Nephron progenitor cell (in vitro differentiated cells): ENCODE measurements around the gene KLHDC4.

Experiments used
- DNase-seq: peaks from one replicate; pipeline ENCODE4 v3.0.0; 2021
- H3K27ac Mint-ChIP-seq: 2 replicates; pipeline ENCODE4 v1.8.0; 2021; ENCODE audit warnings: mild to moderate bottlenecking, moderate library complexity, mixed read lengths
- H3K27me3 Mint-ChIP-seq: 2 replicates; pipeline ENCODE4 v1.8.0; 2021; ENCODE audit warnings: mild to moderate bottlenecking, low read depth, mixed read lengths; ENCODE audit not compliant: poor library complexity
- H3K36me3 Mint-ChIP-seq: 2 replicates; pipeline ENCODE4 v1.8.0; 2021; ENCODE audit warnings: low read depth, mixed read lengths
- H3K4me1 Mint-ChIP-seq: 2 replicates; pipeline ENCODE4 v1.8.0; 2021; ENCODE audit warnings: mixed read lengths
- H3K4me3 Mint-ChIP-seq: 2 replicates; pipeline ENCODE4 v1.8.0; 2021; ENCODE audit warnings: mild to moderate bottlenecking, moderate library complexity, mixed read lengths
- H3K9me3 Mint-ChIP-seq: 2 replicates; pipeline ENCODE4 v1.8.0; 2021; ENCODE audit warnings: mild to moderate bottlenecking, moderate library complexity, mixed read lengths
- TF ChIP-seq, protein P1 (sequence below): fragments of 200-600 bp; sonication (generic); IDR thresholded peaks from 2 replicates; pipeline ENCODE4 v1.5.0; 2021; ENCODE audit warnings: antibody characterized with exemption

The KLHDC4 gene

DNA sequence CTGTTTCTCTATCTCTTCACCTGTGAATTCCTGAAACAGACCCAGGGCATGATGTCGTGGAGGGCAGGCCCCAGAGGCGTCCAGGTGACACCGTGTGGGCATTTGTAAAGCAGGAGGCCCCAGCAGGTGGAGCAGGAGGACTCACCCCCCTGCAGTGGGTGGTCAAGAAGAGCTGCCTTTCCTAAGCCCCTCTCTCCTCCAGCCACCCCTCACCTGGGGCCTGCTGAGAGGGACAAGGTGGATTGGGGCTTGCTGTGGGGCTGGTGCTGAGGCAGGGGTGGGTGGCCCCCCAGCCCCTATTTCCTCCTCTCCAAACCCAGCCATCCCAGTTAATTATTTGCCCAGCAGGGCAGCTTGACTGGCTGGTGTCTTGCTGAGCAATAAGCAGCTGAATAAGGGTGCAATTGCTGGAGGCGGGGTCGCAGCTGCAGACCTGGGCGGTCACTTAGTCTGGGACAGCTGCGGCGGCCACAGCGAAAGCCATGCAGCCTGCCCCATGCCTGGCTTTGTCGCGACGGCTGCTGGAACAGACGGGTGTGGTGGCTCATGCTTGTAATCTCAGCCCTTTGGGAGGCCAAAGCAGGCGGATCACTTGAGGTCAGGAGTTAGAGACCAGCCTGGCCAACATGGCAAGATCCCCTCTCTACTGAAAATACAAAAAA is 107.1 kb downstream of the KLHDC4 start:
- no peak overlapping the region for H3K4me3 Mint-ChIP-seq
- peaks cover 4% of the 10 kb centered on the region for H3K9me3 Mint-ChIP-seq
- no peak for DNase-seq
- peaks cover 22% of the 10 kb centered on the region for H3K27me3 Mint-ChIP-seq
- H3K4me1 Mint-ChIP-seq = peaks cover 21% of the 10 kb centered on the region
- H3K36me3 Mint-ChIP-seq = no peaks in the 10 kb centered on the region
- TF ChIP-seq, protein P1, sequence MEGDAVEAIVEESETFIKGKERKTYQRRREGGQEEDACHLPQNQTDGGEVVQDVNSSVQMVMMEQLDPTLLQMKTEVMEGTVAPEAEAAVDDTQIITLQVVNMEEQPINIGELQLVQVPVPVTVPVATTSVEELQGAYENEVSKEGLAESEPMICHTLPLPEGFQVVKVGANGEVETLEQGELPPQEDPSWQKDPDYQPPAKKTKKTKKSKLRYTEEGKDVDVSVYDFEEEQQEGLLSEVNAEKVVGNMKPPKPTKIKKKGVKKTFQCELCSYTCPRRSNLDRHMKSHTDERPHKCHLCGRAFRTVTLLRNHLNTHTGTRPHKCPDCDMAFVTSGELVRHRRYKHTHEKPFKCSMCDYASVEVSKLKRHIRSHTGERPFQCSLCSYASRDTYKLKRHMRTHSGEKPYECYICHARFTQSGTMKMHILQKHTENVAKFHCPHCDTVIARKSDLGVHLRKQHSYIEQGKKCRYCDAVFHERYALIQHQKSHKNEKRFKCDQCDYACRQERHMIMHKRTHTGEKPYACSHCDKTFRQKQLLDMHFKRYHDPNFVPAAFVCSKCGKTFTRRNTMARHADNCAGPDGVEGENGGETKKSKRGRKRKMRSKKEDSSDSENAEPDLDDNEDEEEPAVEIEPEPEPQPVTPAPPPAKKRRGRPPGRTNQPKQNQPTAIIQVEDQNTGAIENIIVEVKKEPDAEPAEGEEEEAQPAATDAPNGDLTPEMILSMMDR = no peak
- peak overlapping the region; percentile 54 for H3K27ac Mint-ChIP-seq
